ENCODE measurements around the gene TPGS2. TPM values are rescaled to one million over a fixed set of nuclear protein-coding genes. Genes with fewer than 3 reads are reported as not detected.
"Not testable (repeated sequence)": the region's sequence is repeated elsewhere in the genome, so short reads cannot be mapped to it uniquely, and the experiment has no call there.

TPGS2 gene
- polyA plus RNA-seq, 1 of the 3 experiments (the other 2 are of a cell fraction), result 235 TPM

- TF ChIP-seq REST (IDR thresholded peaks at IDR 0.05; ENCODE audit: low read depth, low read length) (no peak), USF1 (IDR thresholded peaks at IDR 0.05; ENCODE audit: borderline replicate concordance, low read depth) (no peak), EP300 (IDR thresholded peaks at IDR 0.05; ENCODE audit: borderline replicate concordance in 1 of 2, low read depth in 1 of 2, low read length in 1 of 2) (no peak)
These were observed 62.0 kb downstream of the TPGS2 start (continued) for GRCh38 chr18:36766836-36767235.

DNA sequence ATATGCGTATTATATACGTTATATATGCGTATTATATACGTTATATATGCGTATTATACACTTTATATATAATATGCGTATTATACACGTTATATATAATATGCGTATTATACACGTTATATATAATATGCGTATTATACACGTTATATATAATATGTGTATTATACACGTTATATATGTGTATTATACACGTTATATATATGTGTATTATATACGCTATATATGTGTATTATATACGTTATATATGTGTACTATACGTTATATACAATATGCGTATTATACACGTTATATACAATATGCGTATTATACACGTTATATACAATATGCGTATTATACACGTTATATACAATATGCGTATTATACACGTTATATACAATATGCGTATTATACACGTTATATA, 65.8 kb downstream of the TPGS2 start:
- H3K79me2 ChIP-seq (ENCODE audit: insufficient read depth); H3K4me2 ChIP-seq; POLR2A ChIA-PET; H3K9me3 ChIP-seq; H3F3A ChIP-seq (replicated peaks; ENCODE audit: insufficient read depth); H3K4me1 ChIP-seq (ENCODE audit: control insufficient read depth in 1 of 2, insufficient read depth in 2 of 2, low read depth in 1 of 2, low read length in 1 of 2); H2AFZ ChIP-seq (ENCODE audit: low read depth); H3K27me3 ChIP-seq (ENCODE audit: insufficient read depth); H3K4me3 ChIP-seq (ENCODE audit: low read depth in 2 of 2, low read length in 1 of 2); H3K27ac ChIP-seq (ENCODE audit: low read depth in 2 of 2, low read length in 1 of 2); H4K20me1 ChIP-seq (ENCODE audit: insufficient read depth); H3K9ac ChIP-seq; H3K9me2 ChIP-seq; DNase-seq: not testable (repeated sequence)
- 96% methylated on average over 26 of the region's 26 CpGs for WGBS (ENCODE audit: low lambda C conversion rate)
- CTCF ChIA-PET, result interaction anchor here (2.4 kb wide), 1 partner anchor 75 kb away, joined by 12 read pairs; no protein-coding TSS in a partner anchor
- H3K36me3 ChIP-seq (replicated peaks in 1 of 2; ENCODE audit: control insufficient read depth in 1 of 2, insufficient read depth in 2 of 2, low read length in 1 of 2), result peaks cover 0 to 11% of the 10 kb centered on the region in 2 experiments

- CTCF ChIA-PET, result interaction anchor here (2.4 kb wide), 1 partner anchor 74 kb away, joined by 12 read pairs; no protein-coding TSS in a partner anchor
These were observed 66.7 kb downstream of the TPGS2 start for GRCh38 chr18:36762074-36762473.

More at GRCh38 chr18:36762074-36762473, 66.7 kb downstream of the TPGS2 start:
- no peaks in the 10 kb centered on the region for H4K20me1 ChIP-seq (ENCODE audit: insufficient read depth)
- H2AFZ ChIP-seq (ENCODE audit: low read depth), result no peak overlapping the region
- no peaks in the 10 kb centered on the region for H3K9me3 ChIP-seq
- WGBS (ENCODE audit: low lambda C conversion rate), result 91% methylated on average over 2 of the region's 2 CpGs
- DNase-seq, result no peak
- no peak for TF ChIP-seq CHD2 (IDR thresholded peaks at IDR 0.05; ENCODE audit: low read length, partially characterized antibody)
- TF ChIP-seq RXRA (IDR thresholded peaks at IDR 0.05; ENCODE audit: borderline replicate concordance, low read depth), result no peak
- TF ChIP-seq SIN3A (IDR thresholded peaks at IDR 0.05; ENCODE audit: borderline replicate concordance, low read depth, low read length), result no peak
- no peaks in the 10 kb centered on the region for H3K27me3 ChIP-seq (ENCODE audit: insufficient read depth)
- no peak overlapping the region for H3K27ac ChIP-seq (ENCODE audit: low read depth in 2 of 2, low read length in 1 of 2)
- H3K4me3 ChIP-seq (ENCODE audit: low read depth in 2 of 2, low read length in 1 of 2), result no peak overlapping the region
- peaks cover 0 to 11% of the 10 kb centered on the region in 2 experiments for H3K36me3 ChIP-seq (replicated peaks in 1 of 2; ENCODE audit: control insufficient read depth in 1 of 2, insufficient read depth in 2 of 2, low read length in 1 of 2)
- H3K4me2 ChIP-seq, result no peak overlapping the region
- H3K9ac ChIP-seq, result no peak overlapping the region
- H3K79me2 ChIP-seq (ENCODE audit: insufficient read depth), result no peaks in the 10 kb centered on the region
- no peaks in the 10 kb centered on the region for H3K9me2 ChIP-seq
- no peaks in the 10 kb centered on the region for H3F3A ChIP-seq (replicated peaks; ENCODE audit: insufficient read depth)
- peaks cover 3 to 12% of the 10 kb centered on the region in 2 experiments; a peak in 2 of 4 replicates for H3K4me1 ChIP-seq (ENCODE audit: control insufficient read depth in 1 of 2, insufficient read depth in 2 of 2, low read depth in 1 of 2, low read length in 1 of 2)
- POLR2A ChIA-PET, result no interaction called here

Data from SK-N-SH (cell line).